GM19468 (cell line): Measurements from ENCODE around the gene SDK1.
"Not testable (repeated sequence)": the region's sequence is repeated elsewhere in the genome, so short reads cannot be mapped to it uniquely, and the experiment has no call there.

Experiments used
- ATAC-seq: cut with Tn5 transposase; IDR thresholded peaks from one replicate; pipeline ENCODE4 v1.9.1; 2021; ENCODE audit warnings: mild to moderate bottlenecking, moderate library complexity, moderate number of reproducible peaks; ENCODE audit not compliant: unreplicated experiment; ENCODE audit errors: extremely low read depth

Gene SDK1

GRCh38 chr7:4214291-4215155 is 913.5 kb downstream of the SDK1 start:
- no peak for ATAC-seq

- no peak for ATAC-seq
Observed at GRCh38 chr7:4215176-4215720, 914.2 kb downstream of the SDK1 start.

- no peak for ATAC-seq
Observed at GRCh38 chr7:4216016-4216415, 915.0 kb downstream of the SDK1 start.

- ATAC-seq, result not testable (repeated sequence)
Observed at GRCh38 chr7:4217126-4217660, 916.1 kb downstream of the SDK1 start.

- no peak for ATAC-seq
Observed at GRCh38 chr7:4218481-4218880, 917.4 kb downstream of the SDK1 start.

- no peak for ATAC-seq
Observed at GRCh38 chr7:4220011-4220410, 919.0 kb downstream of the SDK1 start.

GRCh38 chr7:4221043-4221442 is 920.0 kb downstream of the SDK1 start:
- ATAC-seq, result no peak

GRCh38 chr7:4222676-4223075 is 921.6 kb downstream of the SDK1 start:
- ATAC-seq, result no peak

- no peak for ATAC-seq
Observed at GRCh38 chr7:4225361-4225771, 924.3 kb downstream of the SDK1 start.

GRCh38 chr7:4225881-4226523 is 925.0 kb downstream of the SDK1 start:
- no peak for ATAC-seq

GRCh38 chr7:4226524-4226882 is 925.5 kb downstream of the SDK1 start:
- ATAC-seq, result no peak

- ATAC-seq, result no peak
Observed at GRCh38 chr7:4227105-4228010, 926.3 kb downstream of the SDK1 start.

GRCh38 chr7:4230352-4230751 is 929.3 kb downstream of the SDK1 start:
- ATAC-seq, result no peak

GRCh38 chr7:4233146-4233545 is 932.1 kb downstream of the SDK1 start:
- ATAC-seq, result no peak

GRCh38 chr7:4233621-4234497 is 932.8 kb downstream of the SDK1 start:
- no peak for ATAC-seq

- no peak for ATAC-seq
Observed at GRCh38 chr7:4234498-4234855, 933.4 kb downstream of the SDK1 start.

- no peak for ATAC-seq
Observed at GRCh38 chr7:4234886-4235285, 933.8 kb downstream of the SDK1 start.

GRCh38 chr7:4235596-4235995 is 934.5 kb downstream of the SDK1 start:
- no peak for ATAC-seq

GRCh38 chr7:4236389-4236788 is 935.3 kb downstream of the SDK1 start:
- no peak for ATAC-seq
